ENCODE results near the gene PFN3.
"Not testable (repeated sequence)": the region's sequence is repeated elsewhere in the genome, so short reads cannot be mapped to it uniquely, and the experiment has no call there.

The PFN3 gene

GRCh38 chr5:177362292-177362609 lies 38.2 kb downstream of the PFN3 start:
- no peak for DNase-seq (ENCODE audit: low read depth)
- no peak for TF ChIP-seq CTCF (IDR thresholded peaks at IDR 0.05; ENCODE audit: low read depth, low read length, missing control alignments)
- peak overlapping the region; percentile 45; the same call in 1 of the 2 replicates for H3K4me3 ChIP-seq (ENCODE audit: low read depth, low read length)

GRCh38 chr5:177361418-177362291 lies 38.8 kb downstream of the PFN3 start:
- peak; percentile 16 for TF ChIP-seq CTCF (IDR thresholded peaks at IDR 0.05; ENCODE audit: low read depth, low read length, missing control alignments)
- no peak overlapping the region; the same call in 1 of the 2 replicates for H3K4me3 ChIP-seq (ENCODE audit: low read depth, low read length)
- DNase-seq (ENCODE audit: low read depth), result no peak

GRCh38 chr5:177360740-177361139 lies 39.7 kb downstream of the PFN3 start:
- not testable (repeated sequence) for DNase-seq (ENCODE audit: low read depth); H3K4me3 ChIP-seq (ENCODE audit: low read depth, low read length)

- no peak for DNase-seq (ENCODE audit: low read depth)
- no peak overlapping the region for H3K4me3 ChIP-seq (ENCODE audit: low read depth, low read length)
- TF ChIP-seq CTCF (IDR thresholded peaks at IDR 0.05; ENCODE audit: low read depth, low read length, missing control alignments), result no peak
Measured at GRCh38 chr5:177359860-177360259, 40.6 kb downstream of the PFN3 start.

- H3K4me3 ChIP-seq (ENCODE audit: low read depth, low read length), result peak overlapping the region; percentile 76
- no peak for TF ChIP-seq CTCF (IDR thresholded peaks at IDR 0.05; ENCODE audit: low read depth, low read length, missing control alignments)
- DNase-seq (ENCODE audit: low read depth), result no peak
Measured at GRCh38 chr5:177359451-177359851, 41.0 kb downstream of the PFN3 start.

GRCh38 chr5:177358370-177358819 lies 42.1 kb downstream of the PFN3 start:
- no peak for TF ChIP-seq CTCF (IDR thresholded peaks at IDR 0.05; ENCODE audit: low read depth, low read length, missing control alignments)
- peak overlapping the region; percentile 76 for H3K4me3 ChIP-seq (ENCODE audit: low read depth, low read length)
- DNase-seq (ENCODE audit: low read depth), result no peak

- TF ChIP-seq CTCF (IDR thresholded peaks at IDR 0.05; ENCODE audit: low read depth, low read length, missing control alignments), result no peak
- peak within 1 kb of the TSS; percentile 76 for H3K4me3 ChIP-seq (ENCODE audit: low read depth, low read length)
- DNase-seq (ENCODE audit: low read depth), result peak; percentile 87
Measured at GRCh38 chr5:177357459-177358351, 42.8 kb downstream of the PFN3 start, which contains the start of gene RGS14. TSS of gene RGS14 (plus strand) at chr5:177357924. CDS start at chr5:177358025, 101 bp downstream.
